GM12878 (cell line): ENCODE measurements around the gene TADA1. TPM values are rescaled to one million over a fixed set of nuclear protein-coding genes. Genes with fewer than 3 reads are reported as not detected.
A peak's percentile ranks its signal among the peaks of the same experiment; 100 is the strongest.

Experiments used
- ATAC-seq: fragments of 200-7000 bp; cut with Tn5 transposase; 3 replicates; pipeline ENCODE4 v1.9.1; 2020; ENCODE audit warnings: mild to moderate bottlenecking, moderate library complexity
- BruUV-seq: library from RNA; stranded (reverse); fragments of 400-500 nt; replicated peaks from 2 replicates; lab custom pipeline; 2021; lab: Mats Ljungman, UMichigan
- CTCF ChIA-PET: fragments of 300-600 bp; sonication (Branson Sonifier 250); formaldehyde crosslinking; extraction: SDS; loops from one replicate; lab custom pipeline; 2021; ENCODE audit warnings: inconsistent platforms; lab: Yijun Ruan, JAX
- POLR2A ChIA-PET: fragments of 350-600 bp; formaldehyde crosslinking; extraction: SDS; loops from one replicate; lab custom pipeline; 2021; ENCODE audit warnings: inconsistent platforms; lab: Charles Lee
- RAD21 ChIA-PET: fragments of 300-600 bp; sonication (Branson Sonifier 250); formaldehyde crosslinking; loops from one replicate; lab custom pipeline; 2023; ENCODE audit warnings: antibody characterized with exemption; ENCODE audit not compliant: unreplicated experiment; lab: Charles Lee
- SMC1A ChIA-PET: fragments of 300-600 bp; sonication (Branson Sonifier 250); formaldehyde crosslinking; loops from one replicate; lab custom pipeline; 2023; ENCODE audit not compliant: unreplicated experiment, uncharacterized antibody; lab: Charles Lee
- DNase-seq: peaks from one replicate; pipeline ENCODE4 v3.0.0-alpha.2; 2011; ENCODE audit warnings: low read depth, low spot score
- FAIRE-seq: peaks from 3 replicates; lab custom pipeline; 2011; peaks lifted over from hg19 to GRCh38; lab: Jason Lieb, UNC
- H2AFZ ChIP-seq: 2 replicates; pipeline ENCODE4 v1.6.0; 2011; ENCODE audit warnings: low read depth, low read length, control low read depth; ENCODE audit not compliant: control insufficient read depth
- H3K27ac ChIP-seq: 2 replicates; pipeline ENCODE4 v1.5.1; 2011; ENCODE audit warnings: control low read depth; ENCODE audit not compliant: control insufficient read depth, insufficient read depth
- H3K27me3 ChIP-seq, 2 experiments: replicated peaks in 1 of 2; 2 replicates each; pipeline versions ENCODE4 v1.6.0 to v1.6.1; 2011; ENCODE audit warnings: low read length in 1 of 2; ENCODE audit not compliant: control insufficient read depth in 2 of 2, insufficient read depth in 2 of 2
- H3K36me3 ChIP-seq, 2 experiments: 2 replicates each; pipeline ENCODE4 v1.5.1; 2011; ENCODE audit warnings: low read length in 1 of 2; ENCODE audit not compliant: control insufficient read depth in 2 of 2, insufficient read depth in 2 of 2
- H3K4me1 ChIP-seq: 2 replicates; pipeline ENCODE4 v1.6.1; 2011; ENCODE audit warnings: mild to moderate bottlenecking, low read length, moderate library complexity, mixed read lengths; ENCODE audit not compliant: control insufficient read depth, insufficient read depth
- H3K4me2 ChIP-seq: 2 replicates; pipeline ENCODE4 v1.6.0; 2011; ENCODE audit warnings: control low read depth; ENCODE audit not compliant: control insufficient read depth, insufficient read depth
- H3K4me3 ChIP-seq: fragments of 200-600 bp; sonication (generic); 2 replicates; pipeline ENCODE4 v1.5.1; 2016
- H3K79me2 ChIP-seq: 2 replicates; pipeline ENCODE4 v1.6.0; 2011; ENCODE audit warnings: low read length; ENCODE audit not compliant: control insufficient read depth, insufficient read depth
- H3K9ac ChIP-seq: 2 replicates; pipeline ENCODE4 v1.8.0; 2011; ENCODE audit warnings: low read length, control low read depth, mixed read lengths; ENCODE audit not compliant: control insufficient read depth, insufficient read depth
- H3K9me3 ChIP-seq: replicated peaks from 3 replicates; pipeline ENCODE4 v1.5.1; 2011; ENCODE audit warnings: mild to moderate bottlenecking, low read length; ENCODE audit not compliant: control insufficient read depth, insufficient read depth
- H4K20me1 ChIP-seq: 2 replicates; pipeline ENCODE4 v1.6.0; 2011; ENCODE audit not compliant: control insufficient read depth, insufficient read depth
- BCL11A ChIP-seq: IDR thresholded peaks from 2 replicates; pipeline ENCODE4 v1.6.1; 2011; ENCODE audit warnings: low read depth, low read length
- CHD2 ChIP-seq: IDR thresholded peaks from 2 replicates; pipeline ENCODE4 v1.6.1; 2011; ENCODE audit warnings: low read depth, low read length, improper control_type of control experiment, borderline replicate concordance
- IRF4 ChIP-seq: IDR thresholded peaks from 2 replicates; pipeline ENCODE4 v1.6.1; 2011; ENCODE audit warnings: low read depth, low read length
- NR2C2 ChIP-seq: IDR thresholded peaks from 2 replicates; pipeline ENCODE4 v1.6.1; 2011; ENCODE audit warnings: borderline replicate concordance, low read depth; ENCODE audit not compliant: control insufficient read depth, insufficient read length
- SMAD1 ChIP-seq: fragments of 450-650 bp; IDR thresholded peaks from 2 replicates; pipeline ENCODE4 v1.6.1; 2018; ENCODE audit warnings: mild to moderate bottlenecking, low read depth; ENCODE audit not compliant: partially characterized antibody
- SMAD5 ChIP-seq: IDR thresholded peaks from 2 replicates; pipeline ENCODE4 v1.6.1; 2016; ENCODE audit warnings: antibody characterized with exemption, low read depth
- SPI1 ChIP-seq: IDR thresholded peaks from 2 replicates; pipeline ENCODE4 v1.6.1; 2011; ENCODE audit warnings: low read depth, mild to moderate bottlenecking, low read length, moderate library complexity, borderline replicate concordance; ENCODE audit not compliant: insufficient read depth
- ZNF217 ChIP-seq: fragments of 450-650 bp; IDR thresholded peaks from 2 replicates; pipeline ENCODE4 v1.6.1; 2017; ENCODE audit warnings: antibody characterized with exemption, mild to moderate bottlenecking
- WGBS: methylation state at CpG from one replicate; pipeline ENCODE4 v1.1.6; 2016; ENCODE audit warnings: low lambda C conversion rate; ENCODE audit not compliant: insufficient replicate concordance, insufficient coverage; ENCODE audit errors: missing lambda C conversion rate; 5-methylcytosine and 5-hydroxymethylcytosine counted together
- in situ Hi-C: fragments of 300-500 bp; cut with MboI; formaldehyde crosslinking; loops from 9 replicates; pipeline ENCODE4 v1.14.3; 2018; ENCODE audit warnings: mixed read lengths
- intact Hi-C: fragments of 100-400 bp; cut with micrococcal nuclease; formaldehyde crosslinking; loops from one replicate; pipeline ENCODE4 v1.14.2; 2022; ENCODE audit not compliant: unreplicated experiment
- polyA plus RNA-seq, 11 experiments: library from polyadenylated mRNA; depleted of rRNA in 4 of 11; unstranded in 6 of 11; stranded (reverse) in 5 of 11; fragments of >200 nt; fragmentation: Nextera tagmentation in 4 of 11; fragmentation: Illumina TruSeq in 1 of 11; extraction: Ambion mirVana in 4 of 11; extraction: Trizol in 1 of 11; gene quantifications; 1 replicate in 1 of 11; 2 replicates in 10 of 11; pipeline versions ENCODE4 v1.2.1 to v1.2.3, GENCODE V29; 2011 to 2016; ENCODE audit warnings: inconsistent platforms in 2 of 11, missing spikeins in 2 of 11, low read depth in 1 of 11
- total RNA-seq, 4 experiments: library from RNA; depleted of rRNA in 3 of 4; stranded (reverse); fragments of >200 nt in 3 of 4; fragmentation: Illumina TruSeq in 1 of 4; extraction: Trizol in 1 of 4; gene quantifications; 2 replicates each; pipeline versions ENCODE4 v1.2.1 to v1.2.3, GENCODE V29; 2013 to 2021
- TF ChIP-seq, protein P1 (sequence below): fragments of 450-650 bp; IDR thresholded peaks from 2 replicates; pipeline ENCODE4 v1.6.1; 2018; ENCODE audit warnings: borderline replicate concordance, mild to moderate bottlenecking; ENCODE audit not compliant: partially characterized antibody

The TADA1 gene
- total and polyA plus RNA-seq, 10 of the 15 experiments (the other 5 are each of a cell fraction or from before 2014, with no cell fraction given) = 15.2 to 38.6 (median 26.5) TPM

- H3K9ac ChIP-seq = no peak overlapping the region
- no peaks in the 10 kb centered on the region for H3K4me1 ChIP-seq
- H4K20me1 ChIP-seq = no peaks in the 10 kb centered on the region
- H3K9me3 ChIP-seq = no peaks in the 10 kb centered on the region
- peaks cover 8 to 19% of the 10 kb centered on the region in 2 experiments for H3K36me3 ChIP-seq
- no peaks in the 10 kb centered on the region for H3K79me2 ChIP-seq
- no peak overlapping the region for H3K4me2 ChIP-seq
- no peaks in the 10 kb centered on the region for H3K27me3 ChIP-seq
- ChIA-PET RAD21 (no interaction called here), CTCF (interaction anchor here (1.6 kb wide), 1 partner anchor 10 kb away, joined by 6 read pairs; no protein-coding TSS in a partner anchor), SMC1A (no interaction called here), POLR2A (no interaction called here)
- ATAC-seq (peak; percentile 38; the same call in 2 of the 3 replicates), FAIRE-seq (no peak), DNase-seq (no peak)
- TF ChIP-seq NR2C2 (no peak), SMAD1 (no peak), CHD2 (no peak), ZNF217 (no peak), SMAD5 (no peak), IRF4 (no peak), BCL11A (no peak), SPI1 (peak; percentile 11; the same call in 1 of the 2 replicates)
- TF ChIP-seq, protein P1, sequence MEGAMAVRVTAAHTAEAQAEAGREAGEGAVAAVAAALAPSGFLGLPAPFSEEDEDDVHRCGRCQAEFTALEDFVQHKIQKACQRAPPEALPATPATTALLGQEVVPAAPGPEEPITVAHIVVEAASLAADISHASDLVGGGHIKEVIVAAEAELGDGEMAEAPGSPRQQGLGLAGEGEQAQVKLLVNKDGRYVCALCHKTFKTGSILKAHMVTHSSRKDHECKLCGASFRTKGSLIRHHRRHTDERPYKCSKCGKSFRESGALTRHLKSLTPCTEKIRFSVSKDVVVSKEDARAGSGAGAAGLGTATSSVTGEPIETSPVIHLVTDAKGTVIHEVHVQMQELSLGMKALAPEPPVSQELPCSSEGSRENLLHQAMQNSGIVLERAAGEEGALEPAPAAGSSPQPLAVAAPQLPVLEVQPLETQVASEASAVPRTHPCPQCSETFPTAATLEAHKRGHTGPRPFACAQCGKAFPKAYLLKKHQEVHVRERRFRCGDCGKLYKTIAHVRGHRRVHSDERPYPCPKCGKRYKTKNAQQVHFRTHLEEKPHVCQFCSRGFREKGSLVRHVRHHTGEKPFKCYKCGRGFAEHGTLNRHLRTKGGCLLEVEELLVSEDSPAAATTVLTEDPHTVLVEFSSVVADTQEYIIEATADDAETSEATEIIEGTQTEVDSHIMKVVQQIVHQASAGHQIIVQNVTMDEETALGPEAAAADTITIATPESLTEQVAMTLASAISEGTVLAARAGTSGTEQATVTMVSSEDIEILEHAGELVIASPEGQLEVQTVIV = no peak
- H3K4me3 ChIP-seq = no peak overlapping the region
- intact Hi-C loops (no loop called here), in situ Hi-C loops (no loop called here)
- H2AFZ ChIP-seq = no peak overlapping the region
- whole genome bisulfite sequencing = 0% methylated on average over 5 of the region's 5 CpGs
- BruUV-seq = no TSS peak
- no peak overlapping the region for H3K27ac ChIP-seq
Measured at GRCh38 chr1:166859597-166859996, 16.5 kb downstream of the TADA1 start.
